SU-DHL-6 (cell line): ENCODE results near the gene PITPNM3.

ENCODE experiments used
- CTCF ChIP-seq: fragments of 200-600 bp; sonication (generic); IDR thresholded peaks from one replicate; pipeline ENCODE4 v1.5.1; 2017; ENCODE audit warnings: antibody characterized with exemption, mild to moderate bottlenecking, low read length, moderate library complexity; ENCODE audit not compliant: insufficient read depth, poor library complexity, severe bottlenecking
- EZH2phosphoT487 ChIP-seq: fragments of 200-600 bp; sonication (generic), shearing (Covaris generic); conservative IDR thresholded peaks from 2 replicates; pipeline ENCODE4 v1.6.1; 2018; ENCODE audit warnings: mild to moderate bottlenecking, antibody characterized with exemption, low read length, moderate library complexity, mixed read lengths

GRCh38 chr17:6461246-6461645 lies 95.1 kb downstream of the PITPNM3 start:
- TF ChIP-seq CTCF (no peak), EZH2phosphoT487 (no peak)
